KMS-11 (cell line): Measurements from ENCODE around the gene PCID2.

ENCODE experiments used
- H2AFZ ChIP-seq: fragments of 200-600 bp; sonication (generic); 2 replicates; pipeline ENCODE4 v1.6.1; 2016; ENCODE audit warnings: antibody characterized with exemption, mixed run types, low read depth
- H3K27ac ChIP-seq: fragments of 200-600 bp; sonication (generic); 2 replicates; pipeline ENCODE4 v1.6.1; 2016; ENCODE audit warnings: mild to moderate bottlenecking, mixed run types
- H3K27me3 ChIP-seq: fragments of 200-600 bp; sonication (generic); 2 replicates; pipeline ENCODE4 v1.6.1; 2017; ENCODE audit warnings: mild to moderate bottlenecking, low read depth, mixed run types, moderate library complexity; ENCODE audit not compliant: insufficient read depth
- H3K36me3 ChIP-seq: fragments of 200-600 bp; sonication (generic); 2 replicates; pipeline ENCODE4 v1.6.1; 2017; ENCODE audit warnings: mild to moderate bottlenecking, mixed run types; ENCODE audit not compliant: insufficient read depth
- H3K4me1 ChIP-seq: fragments of 200-600 bp; sonication (generic); 2 replicates; pipeline ENCODE4 v1.6.1; 2016; ENCODE audit warnings: mild to moderate bottlenecking, low read depth, mixed run types; ENCODE audit not compliant: poor library complexity, severe bottlenecking
- H3K4me2 ChIP-seq: fragments of 200-600 bp; sonication (generic); 2 replicates; pipeline ENCODE4 v1.7.0; 2016; ENCODE audit warnings: mild to moderate bottlenecking, mixed run types
- H3K4me3 ChIP-seq: fragments of 200-600 bp; sonication (generic); IDR thresholded peaks from 2 replicates; pipeline ENCODE4 v1.6.1; 2017; ENCODE audit warnings: low read depth, low read length, mixed read lengths; ENCODE audit not compliant: insufficient read depth
- H3K79me2 ChIP-seq: fragments of 200-600 bp; sonication (generic); 2 replicates; pipeline ENCODE4 v1.6.1; 2016; ENCODE audit warnings: low read depth, mixed run types; ENCODE audit not compliant: insufficient read depth
- H3K9ac ChIP-seq: fragments of 200-600 bp; sonication (generic); 2 replicates; pipeline ENCODE4 v1.6.1; 2016; ENCODE audit warnings: mild to moderate bottlenecking, mixed run types
- H4K20me1 ChIP-seq: fragments of 200-600 bp; sonication (generic); 2 replicates; pipeline ENCODE4 v1.6.1; 2016; ENCODE audit warnings: mild to moderate bottlenecking, mixed run types; ENCODE audit not compliant: insufficient read depth
- CTCF ChIP-seq: fragments of 200-600 bp; sonication (generic); conservative IDR thresholded peaks from 2 replicates; pipeline ENCODE4 v1.6.1; 2017; ENCODE audit warnings: low read depth, mild to moderate bottlenecking, antibody characterized with exemption, low read length, moderate library complexity, mixed read lengths

Gene PCID2

DNA sequence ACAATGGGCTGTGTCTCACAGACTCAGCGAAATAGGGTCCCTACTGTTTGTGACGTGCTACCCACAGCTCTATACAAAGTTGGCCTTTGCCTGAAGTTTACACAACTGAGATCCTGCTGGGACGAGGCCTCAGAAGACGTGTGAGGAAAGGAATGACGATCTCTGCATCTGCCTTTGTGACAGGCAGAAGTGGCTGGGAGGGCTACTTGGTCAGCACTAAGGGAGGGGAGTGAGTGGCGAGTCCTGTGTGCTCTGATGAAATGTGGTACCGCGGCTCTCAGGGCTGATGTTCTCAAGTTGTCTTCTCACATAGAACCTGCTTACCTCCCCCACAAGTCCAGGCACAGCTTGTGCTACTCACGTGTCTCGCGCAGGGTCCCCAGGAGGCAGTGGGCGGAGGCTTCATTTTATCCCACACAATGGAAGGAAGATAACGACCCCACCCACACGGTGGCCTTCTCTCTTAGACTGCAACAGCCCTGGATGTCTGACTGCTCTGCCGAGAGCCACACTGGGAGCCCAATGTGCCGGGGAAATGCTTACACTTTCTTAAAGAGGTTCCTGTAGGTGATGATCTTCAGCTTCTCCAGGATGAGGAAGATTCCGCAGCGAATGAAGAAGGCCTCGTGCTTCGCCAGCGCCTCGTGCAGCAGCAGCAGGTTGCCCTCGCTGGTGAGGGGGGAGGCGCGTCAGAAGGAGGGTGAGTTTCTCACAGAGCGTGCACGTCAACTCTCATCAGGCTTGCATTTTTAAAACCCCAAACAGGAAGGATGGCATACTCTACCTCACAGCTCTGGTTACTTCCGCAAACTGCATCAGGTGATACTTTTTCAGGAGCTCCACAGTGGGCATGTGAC, 28.9 kb downstream of the PCID2 start:
- Histone ChIP-seq H2AFZ (no peak overlapping the region), H3K4me3 (no peak overlapping the region), H3K4me2 (no peak overlapping the region), H3K27ac (no peak overlapping the region), H3K4me1 (no peaks in the 10 kb centered on the region), H3K36me3 (no peaks in the 10 kb centered on the region), H3K27me3 (no peaks in the 10 kb centered on the region), H4K20me1 (no peaks in the 10 kb centered on the region), H3K79me2 (no peaks in the 10 kb centered on the region), H3K9ac (no peak overlapping the region)
- no peak for TF ChIP-seq CTCF

DNA sequence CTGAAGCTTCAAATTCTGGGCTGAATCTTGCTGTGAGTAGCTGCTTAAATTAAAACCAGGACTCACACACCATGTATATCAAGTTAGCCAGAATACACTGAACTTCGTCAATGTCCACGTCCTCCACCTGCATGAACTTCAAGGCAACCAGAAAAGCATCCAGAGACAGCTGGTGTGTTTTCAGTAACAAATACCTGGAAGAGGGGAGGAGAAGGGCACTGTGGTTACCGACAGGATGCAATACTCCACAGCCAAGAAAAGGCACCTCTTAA, 29.6 kb downstream of the PCID2 start:
- TF ChIP-seq CTCF, result no peak
- Histone ChIP-seq H3K4me2 (no peak overlapping the region), H4K20me1 (no peaks in the 10 kb centered on the region), H3K36me3 (no peaks in the 10 kb centered on the region), H3K4me1 (no peaks in the 10 kb centered on the region), H3K79me2 (no peaks in the 10 kb centered on the region), H3K27ac (no peak overlapping the region), H2AFZ (no peak overlapping the region), H3K9ac (no peak overlapping the region), H3K27me3 (no peaks in the 10 kb centered on the region), H3K4me3 (no peak overlapping the region)

- H3K36me3 ChIP-seq, result no peaks in the 10 kb centered on the region
- no peak overlapping the region for H2AFZ ChIP-seq
- no peaks in the 10 kb centered on the region for H3K4me1 ChIP-seq
- no peak overlapping the region for H3K27ac ChIP-seq
- H3K4me2 ChIP-seq, result no peak overlapping the region
- no peak overlapping the region for H3K4me3 ChIP-seq
- no peak overlapping the region for H3K9ac ChIP-seq
- no peaks in the 10 kb centered on the region for H3K27me3 ChIP-seq
- no peaks in the 10 kb centered on the region for H3K79me2 ChIP-seq
- no peak for TF ChIP-seq CTCF
- no peaks in the 10 kb centered on the region for H4K20me1 ChIP-seq
Measured at GRCh38 chr13:113178070-113178895, 30.2 kb downstream of the PCID2 start.

- Histone ChIP-seq H3K79me2 (no peaks in the 10 kb centered on the region), H3K4me1 (no peaks in the 10 kb centered on the region), H3K27ac (no peak overlapping the region), H3K9ac (no peak overlapping the region), H3K4me3 (no peak overlapping the region), H2AFZ (no peak overlapping the region), H3K4me2 (no peak overlapping the region), H3K36me3 (no peaks in the 10 kb centered on the region), H4K20me1 (no peaks in the 10 kb centered on the region), H3K27me3 (no peaks in the 10 kb centered on the region)
- TF ChIP-seq CTCF, result no peak
Measured at GRCh38 chr13:113176822-113177221, 31.6 kb downstream of the PCID2 start.
